OCI-LY1 (cell line): ENCODE data around the gene SLK.

ENCODE experiments used
- CTCF ChIP-seq: fragments of 200-600 bp; sonication (generic), shearing (Covaris generic); IDR thresholded peaks from 2 replicates; pipeline ENCODE4 v1.5.1; 2017; ENCODE audit warnings: mild to moderate bottlenecking, antibody characterized with exemption, low read length, moderate library complexity, mixed read lengths
- EZH2 ChIP-seq: fragments of 200-600 bp; sonication (generic), shearing (Covaris generic); IDR thresholded peaks from 2 replicates; pipeline ENCODE4 v1.8.0; 2017; ENCODE audit warnings: borderline replicate concordance, mixed run types, mild to moderate bottlenecking, antibody characterized with exemption, low read length, moderate library complexity, mixed read lengths

DNA sequence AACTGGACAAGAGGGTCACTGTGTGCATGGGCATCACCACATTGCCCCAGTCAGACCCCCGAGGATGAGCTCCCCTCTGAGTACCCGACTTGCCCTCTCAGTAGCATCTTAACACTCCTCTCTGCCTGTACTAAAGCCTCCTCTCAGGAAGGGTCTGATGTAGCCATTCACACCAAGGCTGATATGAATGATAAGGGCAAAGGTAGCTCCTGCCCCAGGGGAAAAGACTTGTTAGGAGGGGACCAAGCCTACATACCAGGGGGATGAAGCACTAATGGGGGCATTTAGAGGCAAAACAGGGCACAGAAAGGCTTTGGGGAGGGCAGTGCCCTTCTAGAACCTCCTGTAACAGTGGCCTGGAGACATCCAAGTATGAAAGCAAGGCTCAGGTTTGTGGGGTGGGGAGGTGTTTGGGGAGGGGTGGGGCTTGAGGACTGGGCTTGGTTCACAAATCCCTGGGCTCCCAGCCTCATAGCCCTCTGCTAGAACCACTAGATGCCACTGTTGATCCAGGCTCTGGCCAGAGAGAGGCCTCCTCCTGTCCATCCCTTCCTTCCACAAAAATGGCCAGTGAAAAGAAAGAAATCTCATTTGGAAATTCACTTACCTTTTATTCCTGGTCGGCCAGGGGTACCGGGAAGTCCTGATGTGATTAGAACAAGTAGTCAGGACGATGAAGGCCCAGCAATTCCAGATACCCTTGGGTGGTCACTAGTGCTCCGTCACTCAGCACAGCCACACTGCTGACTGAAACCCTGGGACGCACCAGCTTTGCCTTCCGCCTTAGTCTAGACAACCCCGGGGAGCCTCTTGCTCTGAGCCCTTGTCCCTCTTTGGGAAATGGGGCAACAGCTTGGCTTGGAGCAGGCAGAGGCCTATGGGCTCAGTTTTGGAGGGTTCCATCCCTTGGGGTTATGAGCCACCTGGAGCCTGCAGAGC is 78.5 kb downstream of the SLK start:
- TF ChIP-seq CTCF (no peak; the same call in 1 of the 2 replicates), EZH2 (no peak)
